SK-N-MC (cell line): ENCODE results near the gene LIPC.

Source experiments
- EZH2 ChIP-seq: fragments of 200-600 bp; sonication (generic); IDR thresholded peaks from one replicate; pipeline ENCODE4 v1.6.1; 2017; ENCODE audit warnings: antibody characterized with exemption
- POLR2AphosphoS5 ChIP-seq: IDR thresholded peaks from 2 replicates; pipeline ENCODE4 v1.6.1; 2012; ENCODE audit warnings: mild to moderate bottlenecking, low read depth, low read length, borderline replicate concordance

- TF ChIP-seq EZH2, result no peak
- TF ChIP-seq POLR2AphosphoS5, result no peak
These were observed 32.1 kb upstream of the LIPC start for GRCh38 chr15:58399739-58400138.
